Mesothelial cell of epicardium (in vitro differentiated cells): ENCODE data around the gene DELE1. TPM values are rescaled to one million over a fixed set of nuclear protein-coding genes. Genes with fewer than 3 reads are reported as not detected.

Experiments used
- DNase-seq, 2 experiments: peaks; one replicate each; pipeline ENCODE4 v3.0.0; 2021; ENCODE audit warnings: low spot score in 2 of 2; ENCODE audit not compliant: unreplicated experiment in 2 of 2
- H3K27ac Mint-ChIP-seq: 2 replicates; pipeline ENCODE4 v1.8.0; 2021; ENCODE audit warnings: mixed read lengths
- H3K27me3 Mint-ChIP-seq: 2 replicates; pipeline ENCODE4 v1.8.0; 2021; ENCODE audit warnings: low read depth, mixed read lengths
- H3K36me3 Mint-ChIP-seq: 2 replicates; pipeline ENCODE4 v1.8.0; 2021; ENCODE audit warnings: mixed read lengths
- H3K4me1 Mint-ChIP-seq: 2 replicates; pipeline ENCODE4 v1.8.0; 2021; ENCODE audit warnings: mixed read lengths
- H3K4me3 Mint-ChIP-seq: 2 replicates; pipeline ENCODE4 v1.8.0; 2021; ENCODE audit warnings: mild to moderate bottlenecking, moderate library complexity, mixed read lengths
- H3K9me3 Mint-ChIP-seq: 2 replicates; pipeline ENCODE4 v1.8.0; 2021; ENCODE audit warnings: mixed read lengths
- total RNA-seq: library from RNA; stranded (reverse); gene quantifications from 3 replicates; pipeline ENCODE4 v1.2.1, GENCODE V29; 2021
- TF ChIP-seq, protein P1 (sequence below): fragments of 200-600 bp; sonication (generic); IDR thresholded peaks from one replicate; pipeline ENCODE4 v1.5.0; 2021; ENCODE audit warnings: antibody characterized with exemption; ENCODE audit not compliant: unreplicated experiment

DELE1 gene
- total RNA-seq, 1 donor from 2014 or later = 91.5 TPM

DNA sequence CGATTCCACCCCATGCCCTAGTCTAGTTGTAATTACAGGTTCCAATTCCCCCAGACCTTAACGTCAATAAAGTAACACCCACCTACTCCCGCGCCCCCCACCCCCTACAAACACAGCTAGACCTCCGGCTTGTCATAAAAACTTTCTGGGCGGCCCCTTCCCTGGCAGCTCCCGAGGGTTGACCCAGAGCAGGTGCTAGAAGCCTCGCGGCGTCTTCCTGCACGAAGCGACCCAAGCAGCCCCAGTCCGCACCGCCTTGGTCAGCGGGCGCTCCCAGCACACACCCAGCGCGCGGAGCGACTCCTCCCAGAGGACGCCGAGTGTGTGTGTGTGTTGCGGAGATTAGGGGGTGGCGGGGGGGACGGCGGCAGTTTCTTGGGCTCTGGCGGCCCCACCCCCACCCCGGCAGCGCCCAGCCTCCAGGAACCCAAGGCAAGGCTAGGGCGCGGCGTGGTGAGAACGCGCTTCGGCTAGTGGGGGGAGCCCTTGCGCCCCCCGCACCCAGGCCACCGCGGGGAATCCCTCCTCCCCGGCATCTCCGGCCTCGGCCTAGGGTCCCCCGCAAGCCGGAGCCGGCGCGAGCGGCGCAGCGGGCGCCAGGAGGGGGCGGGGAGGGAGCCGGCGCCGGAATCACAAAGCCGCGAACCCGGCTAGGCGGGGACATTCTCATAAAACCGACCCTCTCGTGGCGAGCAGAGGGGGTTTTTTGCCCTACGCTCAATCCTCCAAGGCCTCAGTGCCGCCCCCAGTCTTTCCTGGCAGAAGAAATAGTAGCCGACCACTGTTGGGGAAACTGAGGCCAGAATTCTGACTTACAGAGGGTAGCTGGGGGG lies 47.7 kb upstream of the DELE1 start:
- TF ChIP-seq, protein P1, sequence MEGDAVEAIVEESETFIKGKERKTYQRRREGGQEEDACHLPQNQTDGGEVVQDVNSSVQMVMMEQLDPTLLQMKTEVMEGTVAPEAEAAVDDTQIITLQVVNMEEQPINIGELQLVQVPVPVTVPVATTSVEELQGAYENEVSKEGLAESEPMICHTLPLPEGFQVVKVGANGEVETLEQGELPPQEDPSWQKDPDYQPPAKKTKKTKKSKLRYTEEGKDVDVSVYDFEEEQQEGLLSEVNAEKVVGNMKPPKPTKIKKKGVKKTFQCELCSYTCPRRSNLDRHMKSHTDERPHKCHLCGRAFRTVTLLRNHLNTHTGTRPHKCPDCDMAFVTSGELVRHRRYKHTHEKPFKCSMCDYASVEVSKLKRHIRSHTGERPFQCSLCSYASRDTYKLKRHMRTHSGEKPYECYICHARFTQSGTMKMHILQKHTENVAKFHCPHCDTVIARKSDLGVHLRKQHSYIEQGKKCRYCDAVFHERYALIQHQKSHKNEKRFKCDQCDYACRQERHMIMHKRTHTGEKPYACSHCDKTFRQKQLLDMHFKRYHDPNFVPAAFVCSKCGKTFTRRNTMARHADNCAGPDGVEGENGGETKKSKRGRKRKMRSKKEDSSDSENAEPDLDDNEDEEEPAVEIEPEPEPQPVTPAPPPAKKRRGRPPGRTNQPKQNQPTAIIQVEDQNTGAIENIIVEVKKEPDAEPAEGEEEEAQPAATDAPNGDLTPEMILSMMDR = no peak
- Mint-ChIP-seq H3K4me1 (peaks cover 44% of the 10 kb centered on the region), H3K9me3 (no peaks in the 10 kb centered on the region), H3K27ac (no peak overlapping the region), H3K36me3 (no peaks in the 10 kb centered on the region), H3K27me3 (peaks cover 77% of the 10 kb centered on the region), H3K4me3 (peak overlapping the region; percentile 66)
- no peak for DNase-seq

DNA sequence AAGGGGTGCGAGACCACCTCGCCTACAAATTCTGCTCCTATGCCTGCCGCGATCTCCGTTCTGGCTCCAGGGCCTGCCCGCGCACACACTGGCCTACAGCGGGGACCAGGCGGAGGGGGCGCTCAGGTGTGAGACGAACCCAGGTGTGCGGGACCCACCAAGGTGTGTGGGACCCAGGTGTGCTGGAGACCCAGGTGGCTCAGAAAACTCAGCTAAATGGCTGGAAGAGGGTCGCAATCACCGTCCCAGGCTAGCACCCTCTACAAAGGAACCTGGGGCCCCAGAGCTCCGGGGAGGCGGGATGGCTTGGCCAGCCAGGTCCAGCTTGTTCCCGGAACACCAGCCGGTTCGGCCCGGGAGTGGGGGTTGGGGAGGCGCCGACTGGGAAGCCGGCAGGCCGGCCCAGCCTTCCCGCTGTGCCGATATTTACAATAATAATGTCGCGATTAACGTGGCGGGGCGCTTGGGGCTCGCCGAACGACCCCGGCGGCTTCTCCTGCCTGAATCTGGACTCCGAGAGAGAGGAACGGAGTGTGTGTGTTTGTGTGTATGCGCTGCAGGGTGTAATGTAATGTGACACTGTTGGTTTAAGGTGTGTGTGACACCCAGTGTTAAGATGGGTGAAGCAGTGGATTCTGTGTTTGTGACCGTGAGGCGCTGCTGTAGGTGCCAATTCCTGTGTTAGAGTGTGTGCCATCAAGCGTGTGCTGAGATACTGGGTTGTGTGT lies 46.9 kb upstream of the DELE1 start:
- no peaks in the 10 kb centered on the region for H3K9me3 Mint-ChIP-seq
- peak overlapping the region; percentile 66 for H3K4me3 Mint-ChIP-seq
- H3K27ac Mint-ChIP-seq = peak overlapping the region; percentile 1
- H3K27me3 Mint-ChIP-seq = peaks cover 81% of the 10 kb centered on the region
- no peak for DNase-seq
- TF ChIP-seq, protein P1 = no peak
- H3K36me3 Mint-ChIP-seq = no peaks in the 10 kb centered on the region
- peaks cover 51% of the 10 kb centered on the region for H3K4me1 Mint-ChIP-seq

GRCh38 chr5:141877356-141878185 lies 46.1 kb upstream of the DELE1 start:
- H3K9me3 Mint-ChIP-seq = no peaks in the 10 kb centered on the region
- peak overlapping the region; percentile 66 for H3K4me3 Mint-ChIP-seq
- H3K4me1 Mint-ChIP-seq = peaks cover 54% of the 10 kb centered on the region
- peak overlapping the region; percentile 1 for H3K27ac Mint-ChIP-seq
- no peaks in the 10 kb centered on the region for H3K36me3 Mint-ChIP-seq
- no peak for DNase-seq
- TF ChIP-seq, protein P1 = no peak
- peaks cover 84% of the 10 kb centered on the region for H3K27me3 Mint-ChIP-seq

DNA sequence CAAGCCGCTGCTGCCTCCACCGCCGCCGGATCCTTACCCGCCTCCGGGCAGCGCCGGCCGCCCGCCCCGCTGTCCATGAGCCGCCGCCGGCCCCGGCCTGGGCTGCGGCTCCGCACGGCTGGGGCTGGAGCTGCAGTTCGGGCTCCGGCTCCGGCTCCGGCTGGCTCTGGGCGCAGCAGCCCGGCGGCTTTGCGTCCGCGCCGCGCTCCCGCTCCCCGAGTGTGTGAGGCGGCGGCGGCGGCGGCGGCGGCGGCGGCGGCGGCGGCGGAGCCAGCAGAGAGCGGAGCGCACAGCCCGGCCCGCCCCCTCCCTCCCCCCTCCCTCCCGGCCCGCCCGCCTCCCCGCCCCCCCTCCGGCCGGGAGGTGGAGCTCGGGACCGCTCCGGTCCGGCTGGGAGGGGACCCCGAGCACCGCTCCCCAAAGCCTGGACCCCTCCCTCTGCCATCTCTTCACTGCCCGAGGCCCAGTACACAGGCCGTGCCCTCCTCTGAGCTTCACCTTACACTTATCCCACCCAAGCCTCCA lies 45.4 kb upstream of the DELE1 start, which contains the start of gene PCDH1:
TSS of gene PCDH1 (minus strand) at position 225 of the 525 bp plus-strand sequence. CDS start at position 77, 148 bp downstream.
- DNase-seq = peak in 1 of 2 experiments; percentile 62
- TF ChIP-seq, protein P1 = no peak
- no peaks in the 10 kb centered on the region for H3K9me3 Mint-ChIP-seq
- H3K27me3 Mint-ChIP-seq = peaks cover 82% of the 10 kb centered on the region
- H3K4me1 Mint-ChIP-seq = peaks cover 53% of the 10 kb centered on the region
- no peak within 1 kb of the TSS for H3K27ac Mint-ChIP-seq
- H3K36me3 Mint-ChIP-seq = no peaks in the 10 kb centered on the region
- peak within 1 kb of the TSS; percentile 66 for H3K4me3 Mint-ChIP-seq

DNA sequence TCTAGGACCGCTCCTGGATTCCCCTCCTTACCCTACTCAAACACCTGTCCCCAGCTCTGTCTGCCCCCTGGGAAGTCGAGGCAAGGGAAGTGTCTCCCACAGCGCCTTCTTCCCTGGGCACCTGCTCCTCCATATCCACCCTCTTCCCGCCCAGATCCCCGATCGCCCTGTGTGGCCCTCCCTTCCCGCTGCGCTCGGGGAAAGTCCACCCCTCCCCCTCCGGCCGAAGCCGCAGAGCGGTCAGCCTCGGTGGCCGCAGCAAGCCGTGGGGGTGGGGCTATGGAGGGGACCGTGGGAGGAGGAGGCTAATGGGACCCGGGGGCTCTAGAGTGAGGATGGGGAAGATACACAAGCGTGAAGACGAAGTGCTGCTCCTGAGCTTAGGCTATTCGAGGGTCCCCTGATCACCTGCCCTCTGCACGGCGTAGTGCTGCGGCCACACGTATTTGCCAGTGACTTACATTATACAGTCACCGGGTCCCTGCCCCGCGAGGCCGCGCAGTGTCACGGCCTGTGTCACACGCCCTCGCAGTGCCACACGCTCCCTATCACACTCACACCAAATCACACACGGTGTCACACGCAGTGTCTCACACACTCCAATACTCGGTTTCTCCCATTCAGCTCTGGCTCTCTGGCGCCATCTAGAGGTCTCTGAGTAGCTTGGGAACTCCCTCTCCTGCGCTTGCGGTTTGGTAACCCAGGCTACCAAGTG lies 44.8 kb upstream of the DELE1 start:
- Mint-ChIP-seq H3K9me3 (no peaks in the 10 kb centered on the region), H3K4me3 (peak overlapping the region; percentile 61), H3K27ac (no peak overlapping the region), H3K27me3 (peaks cover 85% of the 10 kb centered on the region), H3K36me3 (no peaks in the 10 kb centered on the region), H3K4me1 (peaks cover 53% of the 10 kb centered on the region)
- TF ChIP-seq, protein P1 = peak; percentile 85
- peak; percentile 76 to 86 for DNase-seq
